DMS114 treated with DMSO at 0.1 percent for 48 hours (cell line): ENCODE measurements around the gene IQGAP3.

Experiments
- DNase-seq: peaks from one replicate; lab custom pipeline; 2025; ENCODE audit not compliant: unreplicated experiment; lab: John Stamatoyannopoulos, UW

Gene IQGAP3

DNA sequence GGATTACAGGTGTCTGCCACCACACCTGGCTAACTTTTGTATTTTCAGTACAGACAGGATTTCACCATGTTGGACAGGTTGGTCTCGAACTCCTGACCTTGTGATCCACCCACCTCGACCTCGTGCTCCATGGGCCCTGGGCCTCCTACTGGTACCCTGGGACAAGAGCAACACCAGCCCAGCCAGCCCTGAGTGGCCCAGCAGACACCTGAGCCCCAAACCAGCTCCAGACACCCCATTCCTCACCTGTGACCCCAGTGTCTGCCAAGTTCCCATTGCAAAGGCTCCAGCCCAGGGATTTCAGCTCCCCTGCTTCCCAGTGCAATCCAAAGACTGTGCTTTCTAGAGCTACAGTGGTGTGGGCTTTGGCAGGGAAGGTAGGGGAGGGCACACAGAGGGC, 86.4 kb downstream of the IQGAP3 start:
- DNase-seq, result no peak

- no peak for DNase-seq
These were observed 87.8 kb downstream of the IQGAP3 start for GRCh38 chr1:156484480-156485058.

DNA sequence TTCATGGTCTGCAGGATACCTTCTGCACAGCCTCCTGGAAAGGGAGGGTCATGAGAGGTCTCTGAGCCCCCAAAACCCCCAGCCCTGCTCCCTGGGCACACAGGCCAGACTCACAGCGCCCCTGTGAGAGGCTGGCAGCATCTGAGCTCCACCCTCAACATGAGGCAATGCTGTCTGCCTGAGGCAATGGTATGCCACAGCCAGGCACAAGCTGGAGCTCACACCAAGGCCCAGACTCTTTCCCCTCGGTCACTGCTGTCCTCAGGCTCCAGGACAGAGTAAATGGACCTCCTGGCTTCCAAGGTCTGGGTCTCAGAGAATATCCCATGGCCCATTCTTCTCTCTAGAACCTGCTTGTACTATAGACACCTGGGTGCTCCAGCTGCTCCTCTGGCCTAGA, 89.0 kb downstream of the IQGAP3 start:
- DNase-seq, result no peak

GRCh38 chr1:156482276-156482675, 90.1 kb downstream of the IQGAP3 start:
- no peak for DNase-seq

DNA sequence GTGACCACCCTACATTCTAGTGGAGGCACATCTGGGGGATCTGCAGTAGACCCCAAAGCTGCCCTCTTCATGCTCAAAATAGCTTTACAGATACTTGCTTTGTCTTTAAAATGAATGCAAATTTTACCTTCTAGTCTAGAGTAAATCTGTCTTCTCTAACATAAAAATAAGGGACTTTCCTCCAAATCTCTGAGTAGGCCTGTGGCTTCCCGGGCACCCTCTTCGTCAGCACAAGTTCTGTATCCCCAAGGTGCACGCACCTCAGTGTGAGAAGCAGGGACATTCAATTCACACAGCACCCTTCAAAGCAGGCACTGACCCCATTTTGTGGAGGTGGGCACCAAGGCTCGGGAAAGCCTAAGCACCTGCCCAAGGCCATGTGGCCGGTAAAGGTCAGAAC, 90.8 kb downstream of the IQGAP3 start:
- DNase-seq, result no peak

GRCh38 chr1:156480411-156481192, 91.8 kb downstream of the IQGAP3 start:
- no peak for DNase-seq

- no peak for DNase-seq
These were observed 92.4 kb downstream of the IQGAP3 start for GRCh38 chr1:156480016-156480370.

- no peak for DNase-seq
These were observed 93.0 kb downstream of the IQGAP3 start for GRCh38 chr1:156479093-156480015.

- no peak for DNase-seq
These were observed 94.1 kb downstream of the IQGAP3 start for GRCh38 chr1:156478250-156478627.

DNA sequence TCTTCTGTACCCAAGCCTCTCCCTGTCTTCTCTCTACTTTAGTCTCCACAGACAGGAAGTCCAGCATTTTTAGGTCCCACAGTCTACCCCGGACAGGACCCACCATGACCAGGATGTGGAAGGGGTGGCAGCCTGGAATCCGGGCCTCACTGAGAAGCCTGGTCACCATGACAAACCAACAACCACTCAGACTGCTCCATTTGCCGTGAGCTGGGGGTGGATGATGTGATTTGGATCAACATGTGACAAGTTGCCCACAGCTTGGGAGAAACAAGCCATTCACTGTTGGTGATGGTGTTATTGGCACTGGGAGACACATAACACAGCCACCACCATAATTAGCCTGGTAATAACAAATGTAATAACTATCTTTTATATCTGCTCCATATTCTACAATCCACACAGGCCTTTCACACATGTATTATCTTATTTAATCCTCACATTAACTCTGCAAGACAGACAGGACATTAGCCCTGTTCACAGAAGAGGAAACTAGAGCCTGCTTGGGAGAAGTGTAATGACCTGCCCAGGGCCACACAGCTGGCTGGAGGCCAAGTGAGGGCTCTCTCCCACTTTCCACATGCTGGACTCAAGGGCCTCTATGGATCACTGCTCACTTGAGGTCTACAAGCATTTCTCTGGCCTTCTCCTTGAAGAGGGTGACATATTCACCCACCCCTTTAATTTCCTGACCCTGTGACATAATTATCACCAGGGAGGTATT, 94.7 kb downstream of the IQGAP3 start:
- DNase-seq, result no peak

DNA sequence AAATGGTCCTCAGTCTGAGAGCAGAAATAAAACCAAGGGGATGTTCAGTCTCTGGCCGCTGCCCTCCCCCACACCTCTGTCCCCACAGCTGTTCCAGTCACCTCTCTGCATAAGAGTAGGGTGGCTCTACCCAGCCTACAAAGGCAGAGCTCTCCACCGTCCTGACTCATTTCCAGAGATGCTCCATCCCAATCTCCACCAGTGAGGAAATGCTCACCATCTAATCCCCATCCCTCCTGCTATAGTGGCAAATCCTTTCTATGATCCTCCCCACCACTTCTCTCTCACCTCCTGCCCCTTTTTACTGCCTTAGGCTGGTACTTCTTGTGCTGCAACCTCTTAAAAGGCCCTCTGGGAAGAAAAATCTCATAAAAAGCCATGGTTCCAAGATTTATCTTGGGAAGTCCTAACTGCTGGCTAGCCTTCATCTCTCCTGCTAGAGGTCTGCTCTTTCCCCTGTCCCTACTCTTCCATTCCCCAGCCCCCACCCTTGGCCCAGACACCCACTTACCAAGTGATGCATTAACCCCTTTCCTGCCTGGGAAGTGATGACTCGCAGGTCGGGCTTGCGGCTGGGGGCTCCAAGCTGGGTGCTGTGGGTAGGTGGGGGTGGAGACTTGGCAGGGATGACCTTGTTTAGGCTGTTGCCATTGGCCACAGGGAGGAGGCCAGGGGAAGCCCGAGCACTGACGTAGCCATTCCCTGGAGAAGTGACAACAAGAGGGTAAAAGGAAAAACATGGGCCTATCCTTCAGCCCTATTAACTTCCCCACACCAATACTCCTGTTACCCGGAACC, 95.7 kb downstream of the IQGAP3 start:
- no peak for DNase-seq

DNA sequence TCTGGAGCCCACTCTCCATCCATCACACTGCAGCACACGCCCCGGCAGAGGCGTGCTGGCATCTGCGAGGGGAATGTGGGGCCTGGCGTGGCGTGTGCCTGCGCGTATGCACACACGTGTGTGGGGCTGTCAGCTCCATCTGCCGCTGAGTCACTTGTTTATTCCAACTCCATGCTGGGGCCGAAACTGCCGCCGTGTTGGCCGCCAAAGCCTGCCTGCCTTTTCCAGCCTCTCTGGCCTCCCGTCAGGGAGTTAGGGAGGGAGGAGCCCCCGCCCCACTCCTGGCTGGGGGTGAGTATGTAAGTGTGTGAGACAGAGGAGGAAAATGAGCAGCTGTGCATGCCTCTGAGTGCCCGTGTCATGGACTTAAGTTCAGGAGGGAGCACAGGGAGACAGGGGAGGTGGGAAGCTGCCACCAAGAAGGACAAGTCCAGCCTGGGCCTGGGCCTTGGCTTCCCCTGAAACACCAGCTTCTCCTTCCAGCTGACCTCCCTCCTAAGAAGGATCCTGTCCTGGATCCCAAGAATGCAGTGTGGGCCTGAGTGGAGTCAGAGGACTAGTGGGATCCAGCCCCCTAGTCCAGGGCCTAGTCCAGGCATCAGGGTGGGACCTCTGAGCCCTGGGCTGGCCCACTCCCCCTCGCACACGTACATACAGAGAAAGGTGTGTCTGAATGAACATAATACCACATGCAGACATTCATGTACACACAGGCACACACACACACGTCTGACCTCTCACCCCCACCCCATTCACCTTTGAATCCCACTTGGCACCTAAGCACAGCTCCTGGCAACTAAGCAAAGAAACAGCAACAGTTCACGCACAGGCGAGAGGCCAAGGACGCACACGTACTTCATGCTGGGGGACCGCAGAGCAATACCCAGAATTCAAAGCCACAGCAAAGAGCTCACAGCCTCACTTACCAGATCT, 96.5 kb downstream of the IQGAP3 start:
- DNase-seq, result no peak
